ENCODE results near the gene GSDME. TPM values are rescaled to one million over a fixed set of nuclear protein-coding genes. Genes with fewer than 3 reads are reported as not detected.

The GSDME gene
- total and polyA plus RNA-seq, 3 experiments from 2014 or later: 0.26 to 3.9 (median 3.7) TPM

GRCh38 chr7:24697416-24697815, 59.8 kb downstream of the GSDME start:
- Histone ChIP-seq H3K27ac (ENCODE audit: low read depth, low read length) (no peak overlapping the region), H3K27me3 (ENCODE audit: insufficient read depth, low read length, poor library complexity, severe bottlenecking) (no peaks in the 10 kb centered on the region), H3K36me3 (ENCODE audit: insufficient read depth, low read length) (no peaks in the 10 kb centered on the region), H3K4me3 (ENCODE audit: low read length) (no peak overlapping the region), H3K4me1 (ENCODE audit: insufficient read depth, low read length) (no peaks in the 10 kb centered on the region), H3K9me3 (ENCODE audit: low read length) (no peaks in the 10 kb centered on the region)
- DNase-seq: no peak
- Mint-ChIP-seq H3K36me3 (peaks cover 5 to 21% (median 6%) of the 10 kb centered on the region in 3 donors), H3K9me3 (no peaks in the 10 kb centered on the region), H3K27me3 (no peaks in the 10 kb centered on the region), H3K27ac (no peak overlapping the region), H3K4me3 (no peak overlapping the region), H3K4me1 (no peaks in the 10 kb centered on the region)
- CTCF ChIA-PET: no interaction called here
- POLR2A ChIA-PET: no interaction called here

DNA sequence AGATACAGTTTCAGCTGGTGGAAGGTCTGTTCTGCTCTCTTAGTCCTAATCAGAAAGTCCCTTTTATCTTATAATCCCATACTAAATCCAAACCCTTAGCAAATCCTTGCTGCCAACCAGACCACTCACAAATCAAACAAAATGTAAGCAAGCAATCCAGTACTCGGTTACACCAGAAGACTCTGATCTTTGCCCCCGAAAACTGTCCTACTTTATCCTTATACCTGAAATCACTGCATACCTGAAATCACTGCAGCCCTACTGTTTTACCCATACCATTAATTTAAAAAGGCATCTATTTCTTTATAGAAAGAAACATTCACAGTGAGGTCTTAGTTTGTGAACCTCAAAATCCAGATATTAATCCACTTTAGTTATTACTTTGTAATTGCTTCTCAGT, 64.7 kb downstream of the GSDME start:
- Mint-ChIP-seq H3K4me1 (no peaks in the 10 kb centered on the region), H3K9me3 (no peaks in the 10 kb centered on the region), H3K36me3 (peaks cover 7 to 31% (median 11%) of the 10 kb centered on the region in 3 donors), H3K4me3 (no peak overlapping the region), H3K27ac (peak overlapping the region in 1 of 8 donors; percentile 5), H3K27me3 (no peaks in the 10 kb centered on the region)
- H3K9me3 ChIP-seq (ENCODE audit: low read length): no peaks in the 10 kb centered on the region
- no peak overlapping the region for H3K27ac ChIP-seq (ENCODE audit: low read depth, low read length)
- H3K36me3 ChIP-seq (ENCODE audit: insufficient read depth, low read length): no peaks in the 10 kb centered on the region
- DNase-seq: no peak
- H3K4me3 ChIP-seq (ENCODE audit: low read length): no peak overlapping the region
- no peaks in the 10 kb centered on the region for H3K27me3 ChIP-seq (ENCODE audit: insufficient read depth, low read length, poor library complexity, severe bottlenecking)
- CTCF ChIA-PET: no interaction called here
- POLR2A ChIA-PET: no interaction called here
- no peaks in the 10 kb centered on the region for H3K4me1 ChIP-seq (ENCODE audit: insufficient read depth, low read length)

DNA sequence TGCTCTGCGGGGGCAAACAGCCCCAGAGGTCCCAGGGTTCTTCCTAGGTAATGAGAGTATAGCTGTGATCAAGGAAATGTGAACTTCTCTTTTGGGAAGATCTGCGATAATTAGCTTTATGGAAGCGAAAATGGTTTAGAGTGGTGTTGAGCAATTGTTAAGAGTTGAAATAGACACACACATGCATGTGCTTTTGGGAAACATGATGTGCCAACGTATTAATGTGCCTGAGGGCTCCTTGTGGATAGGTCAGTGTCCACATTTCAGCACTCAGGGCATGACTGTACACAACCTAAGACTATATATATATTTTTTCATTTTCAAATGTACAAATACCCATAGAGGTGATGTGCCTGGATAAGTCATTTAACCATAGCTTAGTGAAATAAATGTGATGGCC, 67.0 kb downstream of the GSDME start:
- CTCF ChIA-PET: no interaction called here
- H3K36me3 ChIP-seq (ENCODE audit: insufficient read depth, low read length): no peaks in the 10 kb centered on the region

DNA sequence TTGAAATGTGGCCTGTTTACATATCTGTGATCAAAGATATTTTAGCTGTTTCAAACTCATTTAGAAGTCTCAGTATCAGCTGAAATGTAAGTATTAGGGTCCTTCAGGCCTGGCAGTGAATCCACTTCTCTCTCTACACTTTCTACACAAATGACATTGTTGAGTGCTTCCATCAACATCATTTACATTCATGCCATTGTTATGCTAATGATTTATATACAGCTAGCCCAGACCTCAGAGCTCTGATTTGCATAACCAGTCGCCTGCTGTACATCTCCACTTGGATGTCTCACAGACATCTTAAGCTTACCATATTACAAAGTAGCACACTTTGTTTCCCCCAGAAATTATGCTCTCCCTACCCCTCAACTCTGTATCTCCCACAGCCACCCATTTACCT, 71.6 kb downstream of the GSDME start:
- H3K36me3 ChIP-seq (ENCODE audit: insufficient read depth, low read length): no peaks in the 10 kb centered on the region

More for the DNA sequence above, 67.0 kb downstream of the GSDME start:
- Histone ChIP-seq H3K9me3 (ENCODE audit: low read length) (no peaks in the 10 kb centered on the region), H3K27me3 (ENCODE audit: insufficient read depth, low read length, poor library complexity, severe bottlenecking) (no peaks in the 10 kb centered on the region), H3K27ac (ENCODE audit: low read depth, low read length) (no peak overlapping the region), H3K4me1 (ENCODE audit: insufficient read depth, low read length) (no peaks in the 10 kb centered on the region), H3K4me3 (ENCODE audit: low read length) (no peak overlapping the region)
- Mint-ChIP-seq H3K27ac (no peak overlapping the region), H3K27me3 (no peaks in the 10 kb centered on the region), H3K4me3 (no peak overlapping the region), H3K4me1 (no peaks in the 10 kb centered on the region), H3K9me3 (no peaks in the 10 kb centered on the region), H3K36me3 (peaks cover 18 to 45% (median 26%) of the 10 kb centered on the region in 3 donors)
- POLR2A ChIA-PET: no interaction called here
- DNase-seq: no peak

GRCh38 chr7:24670782-24671181, 86.5 kb downstream of the GSDME start:
- H3K9me3 Mint-ChIP-seq: no peaks in the 10 kb centered on the region
- Histone ChIP-seq H3K27ac (ENCODE audit: low read depth, low read length) (no peak overlapping the region), H3K27me3 (ENCODE audit: insufficient read depth, low read length, poor library complexity, severe bottlenecking) (no peaks in the 10 kb centered on the region), H3K4me3 (ENCODE audit: low read length) (no peak overlapping the region), H3K36me3 (ENCODE audit: insufficient read depth, low read length) (no peaks in the 10 kb centered on the region), H3K9me3 (ENCODE audit: low read length) (no peaks in the 10 kb centered on the region), H3K4me1 (ENCODE audit: insufficient read depth, low read length) (no peaks in the 10 kb centered on the region)
- ChIA-PET POLR2A (no interaction called here), CTCF (no interaction called here)
- no peaks in the 10 kb centered on the region for H3K4me1 Mint-ChIP-seq
- H3K27ac Mint-ChIP-seq: no peak overlapping the region
- peaks cover 0 to 22% (median 7%) of the 10 kb centered on the region in 3 donors for H3K36me3 Mint-ChIP-seq
- DNase-seq: no peak
- no peaks in the 10 kb centered on the region for H3K27me3 Mint-ChIP-seq
- H3K4me3 Mint-ChIP-seq: no peak overlapping the region

More for the DNA sequence above, 71.6 kb downstream of the GSDME start:
- Histone ChIP-seq H3K27ac (ENCODE audit: low read depth, low read length) (no peak overlapping the region), H3K27me3 (ENCODE audit: insufficient read depth, low read length, poor library complexity, severe bottlenecking) (no peaks in the 10 kb centered on the region), H3K4me1 (ENCODE audit: insufficient read depth, low read length) (no peaks in the 10 kb centered on the region), H3K4me3 (ENCODE audit: low read length) (no peak overlapping the region), H3K9me3 (ENCODE audit: low read length) (no peaks in the 10 kb centered on the region)
- POLR2A ChIA-PET: no interaction called here
- H3K4me3 Mint-ChIP-seq: no peak overlapping the region
- H3K27ac Mint-ChIP-seq: no peak overlapping the region
- no peaks in the 10 kb centered on the region for H3K9me3 Mint-ChIP-seq
- DNase-seq: no peak
- CTCF ChIA-PET: no interaction called here
- no peaks in the 10 kb centered on the region for H3K4me1 Mint-ChIP-seq
- peaks cover 19 to 53% (median 31%) of the 10 kb centered on the region in 3 donors for H3K36me3 Mint-ChIP-seq
- no peaks in the 10 kb centered on the region for H3K27me3 Mint-ChIP-seq

- H3K9me3 ChIP-seq (ENCODE audit: low read length): no peaks in the 10 kb centered on the region
- Mint-ChIP-seq H3K27me3 (no peaks in the 10 kb centered on the region), H3K27ac (no peak overlapping the region), H3K36me3 (peaks cover 0 to 23% (median 7%) of the 10 kb centered on the region in 3 donors), H3K9me3 (no peaks in the 10 kb centered on the region), H3K4me3 (no peak overlapping the region), H3K4me1 (no peaks in the 10 kb centered on the region)
- no peaks in the 10 kb centered on the region for H3K36me3 ChIP-seq (ENCODE audit: insufficient read depth, low read length)
- no peak for DNase-seq
- H3K27me3 ChIP-seq (ENCODE audit: insufficient read depth, low read length, poor library complexity, severe bottlenecking): no peaks in the 10 kb centered on the region
- no peaks in the 10 kb centered on the region for H3K4me1 ChIP-seq (ENCODE audit: insufficient read depth, low read length)
- ChIA-PET CTCF (no interaction called here), POLR2A (no interaction called here)
- H3K4me3 ChIP-seq (ENCODE audit: low read length): no peak overlapping the region
- H3K27ac ChIP-seq (ENCODE audit: low read depth, low read length): no peak overlapping the region
Observed at GRCh38 chr7:24669971-24670591, 87.2 kb downstream of the GSDME start.

DNA sequence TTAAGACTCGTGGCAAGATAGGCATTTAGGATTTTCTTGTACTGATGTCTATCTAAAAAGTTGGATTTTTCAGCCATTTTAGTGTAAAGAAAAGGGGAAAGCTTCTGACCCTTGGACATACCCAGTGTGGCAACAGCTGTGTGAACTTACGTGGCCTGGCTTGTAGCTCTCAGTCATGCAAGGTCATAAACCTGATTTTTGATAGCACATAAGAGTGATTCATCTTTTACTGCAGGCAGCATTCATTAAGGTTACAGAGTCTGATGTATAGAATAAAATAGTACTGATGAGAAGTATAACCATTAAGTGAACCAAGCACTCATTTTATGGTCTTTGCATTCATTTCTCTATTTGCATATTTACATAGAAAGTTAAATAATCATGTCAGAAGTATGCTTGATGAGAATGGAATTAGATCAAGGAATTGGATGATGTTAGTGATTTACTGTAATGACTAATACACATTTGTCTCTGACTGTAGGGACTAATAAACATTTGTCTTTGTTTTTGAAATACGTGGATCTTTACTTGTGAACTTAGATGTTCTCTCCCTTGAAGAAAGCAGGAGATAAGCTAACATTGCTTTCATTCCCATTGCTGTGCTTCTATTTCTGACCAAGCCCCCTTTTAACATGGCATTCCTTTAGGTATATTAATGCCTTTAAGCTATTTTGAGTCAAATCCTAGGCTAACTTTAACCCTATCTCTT, 88.2 kb downstream of the GSDME start:
- ChIA-PET POLR2A (no interaction called here), CTCF (interaction anchor here (1.2 kb wide), 1 partner anchor 9 kb away, joined by 3 read pairs; no protein-coding TSS in a partner anchor)
- Histone ChIP-seq H3K27me3 (ENCODE audit: insufficient read depth, low read length, poor library complexity, severe bottlenecking) (no peaks in the 10 kb centered on the region), H3K9me3 (ENCODE audit: low read length) (no peaks in the 10 kb centered on the region), H3K4me1 (ENCODE audit: insufficient read depth, low read length) (no peaks in the 10 kb centered on the region), H3K27ac (ENCODE audit: low read depth, low read length) (no peak overlapping the region), H3K4me3 (ENCODE audit: low read length) (no peak overlapping the region), H3K36me3 (ENCODE audit: insufficient read depth, low read length) (no peaks in the 10 kb centered on the region)
- Mint-ChIP-seq H3K4me3 (no peak overlapping the region), H3K4me1 (no peaks in the 10 kb centered on the region), H3K9me3 (no peaks in the 10 kb centered on the region), H3K27ac (no peak overlapping the region), H3K27me3 (no peaks in the 10 kb centered on the region), H3K36me3 (peaks cover 0 to 20% (median 7%) of the 10 kb centered on the region in 3 donors)
- no peak for DNase-seq

DNA sequence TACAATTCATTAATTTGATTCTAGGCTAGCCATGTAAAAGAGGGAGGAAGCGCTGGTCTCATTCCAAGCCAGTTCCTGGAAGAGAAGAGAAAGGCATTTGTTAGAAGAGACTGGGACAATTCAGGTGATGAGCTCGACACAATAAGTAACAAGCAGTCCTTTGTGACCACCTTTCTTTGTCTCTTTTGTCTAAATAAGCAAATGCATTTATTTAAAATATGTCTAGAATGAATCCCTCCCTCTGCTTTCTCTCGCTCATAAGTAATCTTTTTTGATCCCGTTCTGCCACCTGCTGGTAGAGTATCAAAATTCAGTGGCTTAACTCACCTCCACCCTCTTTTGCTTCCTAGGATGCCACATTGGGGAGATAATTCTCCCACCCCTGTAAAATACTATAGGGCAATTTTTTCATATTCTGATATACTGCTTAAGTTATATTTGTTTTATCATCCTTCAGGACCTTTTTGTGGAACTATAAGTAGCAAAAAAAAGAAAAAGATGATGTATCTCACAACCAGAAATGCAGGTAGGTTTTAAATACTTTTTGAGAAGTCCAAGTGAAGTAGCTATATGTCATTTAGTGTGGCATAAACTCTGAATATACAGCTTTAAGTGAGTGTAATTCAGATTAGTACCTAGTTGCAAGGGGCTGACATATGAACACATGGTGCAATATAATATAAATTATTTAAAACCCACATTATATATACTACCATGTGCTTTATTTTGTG, 91.5 kb downstream of the GSDME start:
- Mint-ChIP-seq H3K27me3 (no peaks in the 10 kb centered on the region), H3K36me3 (peaks cover 0 to 18% (median 4%) of the 10 kb centered on the region in 3 donors), H3K4me1 (no peaks in the 10 kb centered on the region), H3K9me3 (no peaks in the 10 kb centered on the region), H3K27ac (no peak overlapping the region), H3K4me3 (no peak overlapping the region)
- no peak overlapping the region for H3K27ac ChIP-seq (ENCODE audit: low read depth, low read length)
- DNase-seq: peak; percentile 2 to 52 (median 22)
- H3K27me3 ChIP-seq (ENCODE audit: insufficient read depth, low read length, poor library complexity, severe bottlenecking): no peaks in the 10 kb centered on the region
- POLR2A ChIA-PET: no interaction called here
- H3K4me3 ChIP-seq (ENCODE audit: low read length): no peak overlapping the region
- H3K9me3 ChIP-seq (ENCODE audit: low read length): no peaks in the 10 kb centered on the region
- H3K4me1 ChIP-seq (ENCODE audit: insufficient read depth, low read length): no peaks in the 10 kb centered on the region
- H3K36me3 ChIP-seq (ENCODE audit: insufficient read depth, low read length): no peaks in the 10 kb centered on the region
- CTCF ChIA-PET: interaction anchor here (1.4 to 1.8 kb wide), 3 partner anchors 8 to 17 kb away, joined by 3 to 4 read pairs (median 3); no protein-coding TSS in a partner anchor
